Embryonic facial prominence (tissue), 1 donor: ENCODE measurements around the gene EIF4G3.
A peak's percentile ranks its signal among the peaks of the same experiment; 100 is the strongest.
"Not testable (repeated sequence)": the region's sequence is repeated elsewhere in the genome, so short reads cannot be mapped to it uniquely, and the experiment has no call there.

Source experiments
- DNase-seq: peaks from one replicate; pipeline ENCODE4 v3.0.0-alpha.2; 2016; ENCODE audit errors: extremely low spot score

The EIF4G3 gene

DNA sequence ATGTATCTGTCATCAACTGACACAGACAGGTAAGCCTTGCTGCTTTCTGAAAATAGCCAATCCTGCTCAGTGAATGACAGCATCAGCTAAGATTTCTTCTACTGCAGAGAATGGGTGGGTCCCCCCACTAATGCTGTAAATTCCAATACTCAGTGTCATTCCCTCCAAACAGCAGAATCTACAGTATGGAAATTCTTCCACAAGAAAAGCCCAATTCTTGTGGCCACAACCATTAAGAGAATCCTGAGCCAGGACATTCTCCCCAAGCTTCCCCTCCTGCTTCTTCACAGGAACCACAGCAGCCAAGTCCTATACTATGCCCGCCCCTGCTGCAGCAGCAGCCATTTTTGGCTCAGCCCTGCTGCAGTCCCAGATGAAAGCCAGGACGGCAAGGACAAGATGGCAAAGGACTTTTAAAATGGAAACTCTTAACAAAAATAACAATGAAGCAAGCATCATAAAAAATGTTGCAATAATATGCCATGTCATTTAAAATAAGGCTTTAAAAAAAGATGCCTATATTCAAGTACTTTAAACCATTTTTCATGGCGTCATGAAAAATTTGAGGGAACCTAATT is 26.8 kb downstream of the EIF4G3 start:
- DNase-seq: peak; percentile 9

DNA sequence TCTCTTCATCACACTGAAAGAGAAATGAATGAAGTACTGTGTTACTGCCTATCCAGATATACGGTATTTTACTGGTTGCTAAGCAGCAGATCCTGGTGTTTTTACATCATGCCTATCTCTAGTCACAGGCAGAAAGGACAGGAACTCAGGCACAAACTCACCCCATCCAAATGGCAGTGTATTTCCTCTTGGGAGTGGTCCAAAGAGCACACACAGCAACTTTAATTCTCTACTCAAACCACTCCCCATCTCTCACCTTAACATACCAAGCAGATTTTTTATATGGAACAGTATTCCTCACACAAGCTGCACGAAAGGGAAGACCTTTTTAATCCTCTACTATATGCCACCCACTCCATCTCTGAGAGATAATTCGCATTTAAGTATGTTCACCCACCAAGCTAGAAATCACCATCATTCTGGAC is 27.3 kb downstream of the EIF4G3 start:
- DNase-seq: peak; percentile 50

DNA sequence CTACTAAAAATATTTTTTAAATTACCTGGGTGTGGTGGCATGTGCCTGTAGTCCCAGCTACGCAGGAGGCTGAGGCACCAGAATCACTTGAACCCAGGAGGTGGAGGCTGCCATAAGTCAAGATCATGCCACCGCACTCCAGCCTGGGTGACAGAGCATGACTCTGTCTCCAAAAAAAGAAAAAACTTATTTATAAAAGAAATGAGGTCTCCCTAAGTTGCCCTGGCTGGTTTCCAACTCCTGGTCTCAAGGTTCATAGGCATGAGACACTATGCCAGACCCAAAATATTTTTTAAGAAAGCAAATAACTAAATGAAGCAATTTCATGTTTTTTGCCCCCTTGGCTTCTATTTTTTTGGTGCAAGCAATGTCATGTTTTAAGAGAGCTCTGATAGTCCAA is 32.9 kb downstream of the EIF4G3 start:
- DNase-seq: no peak

DNA sequence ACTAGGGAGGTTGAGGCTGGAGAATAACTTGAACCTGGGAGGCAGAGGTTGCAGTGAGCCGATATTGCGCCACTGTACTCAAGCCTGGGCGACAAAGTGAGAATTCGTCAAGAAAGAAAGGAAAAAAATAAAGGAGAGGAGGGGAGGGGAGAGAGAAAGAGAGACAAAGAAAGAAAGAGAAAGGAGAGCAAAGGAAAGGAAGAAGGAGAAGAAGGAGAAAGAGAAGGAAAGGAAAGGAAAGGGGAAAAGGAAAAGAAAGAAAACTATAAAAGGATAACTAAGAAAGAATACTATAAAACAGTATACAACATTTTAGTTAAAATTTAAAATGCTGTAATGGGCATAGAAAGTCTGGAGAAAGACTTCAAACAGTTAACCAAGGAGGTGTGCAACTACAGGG is 33.6 kb downstream of the EIF4G3 start:
- no peak for DNase-seq

DNA sequence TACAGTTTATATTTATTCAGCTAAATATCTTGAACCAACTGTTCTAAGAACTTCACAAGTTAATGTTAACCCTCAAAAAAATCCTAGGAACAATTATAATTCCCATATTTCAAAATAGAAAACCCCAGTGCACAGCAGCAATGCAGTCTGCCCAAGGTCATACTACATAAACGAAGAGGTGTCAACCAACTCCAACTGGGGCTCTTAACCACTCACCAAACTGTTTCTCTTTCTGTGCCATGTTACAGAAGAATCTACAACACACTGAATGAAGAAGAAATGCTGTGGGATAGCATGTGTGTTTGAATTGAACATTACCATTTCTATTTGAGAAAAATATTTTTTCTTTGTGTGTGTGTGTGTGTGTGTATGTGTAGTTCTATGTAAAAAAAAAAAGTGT is 35.7 kb downstream of the EIF4G3 start:
- DNase-seq: no peak

DNA sequence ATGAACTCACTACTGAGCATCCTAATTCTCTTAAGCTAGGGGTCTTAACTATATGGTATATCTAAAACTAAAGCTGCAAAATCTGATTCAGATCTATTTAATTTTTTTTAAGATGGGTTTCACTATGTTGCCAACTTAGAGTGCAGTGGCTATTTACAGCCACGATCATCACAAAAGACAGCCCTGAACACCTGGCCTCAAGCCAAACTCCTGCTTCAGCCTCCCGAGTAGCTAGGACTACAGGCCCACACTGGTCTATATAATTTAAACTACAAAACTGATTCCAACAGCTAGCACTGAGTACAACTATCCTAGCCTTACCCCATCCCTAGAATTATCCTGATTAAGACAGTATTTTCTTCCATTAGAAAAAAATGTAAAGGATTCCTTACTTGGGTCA is 37.1 kb downstream of the EIF4G3 start:
- DNase-seq: no peak

DNA sequence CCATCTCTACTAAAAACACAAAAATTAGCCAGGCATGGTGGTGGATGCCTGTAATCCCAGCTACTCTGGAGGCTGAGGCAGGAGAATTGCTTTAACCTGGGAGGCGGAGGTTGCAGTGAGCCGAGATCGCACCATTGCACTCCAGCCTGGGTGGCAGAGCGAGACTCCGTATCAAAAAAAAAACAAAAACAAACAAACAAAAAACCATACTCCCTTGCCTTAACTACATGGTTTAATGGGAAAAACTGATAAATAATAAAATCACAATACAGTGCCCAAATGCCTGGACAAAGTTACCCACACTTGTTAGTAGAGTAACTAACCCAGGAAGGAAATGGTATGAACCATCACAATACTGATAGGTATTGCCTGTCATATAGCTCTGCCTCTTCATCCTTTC is 40.4 kb downstream of the EIF4G3 start:
- not testable (repeated sequence) for DNase-seq

DNA sequence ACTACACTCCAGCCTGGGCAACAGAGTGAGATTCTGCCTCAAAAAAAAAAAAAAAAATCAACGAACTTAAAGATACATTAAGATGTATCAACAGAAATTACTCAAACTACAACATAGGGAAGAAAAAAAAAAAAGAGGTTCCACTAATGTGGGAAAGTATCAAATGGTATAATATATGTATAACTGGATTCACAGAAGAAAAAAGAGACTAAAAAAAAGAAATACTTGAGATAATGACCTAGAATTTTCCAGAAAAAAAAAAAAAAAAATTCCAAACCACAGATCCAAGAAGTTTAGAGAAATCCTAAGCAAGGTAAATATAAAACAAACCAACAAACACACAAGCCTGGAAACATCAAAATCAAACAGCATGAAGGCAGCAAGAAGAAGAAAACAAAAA is 45.5 kb downstream of the EIF4G3 start:
- no peak for DNase-seq

DNA sequence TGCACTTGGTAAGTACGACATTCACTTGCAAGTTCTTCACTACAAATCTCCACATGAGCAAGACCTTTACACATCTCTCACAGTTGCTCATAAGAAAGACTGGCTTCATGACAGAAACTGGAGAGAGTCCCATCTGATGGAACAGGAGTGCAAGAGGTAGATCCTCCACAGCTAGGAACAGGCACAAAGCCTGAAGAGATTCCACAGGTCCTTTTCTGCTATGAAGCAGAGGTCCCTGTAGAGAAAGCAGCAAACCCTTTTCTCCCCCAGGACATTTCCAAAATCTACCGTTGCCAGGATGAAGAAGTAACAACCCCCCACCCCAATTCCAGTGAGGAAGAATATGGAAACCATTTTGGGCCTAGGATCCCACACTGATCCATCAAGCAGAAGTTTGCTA is 47.3 kb downstream of the EIF4G3 start:
- DNase-seq: no peak

DNA sequence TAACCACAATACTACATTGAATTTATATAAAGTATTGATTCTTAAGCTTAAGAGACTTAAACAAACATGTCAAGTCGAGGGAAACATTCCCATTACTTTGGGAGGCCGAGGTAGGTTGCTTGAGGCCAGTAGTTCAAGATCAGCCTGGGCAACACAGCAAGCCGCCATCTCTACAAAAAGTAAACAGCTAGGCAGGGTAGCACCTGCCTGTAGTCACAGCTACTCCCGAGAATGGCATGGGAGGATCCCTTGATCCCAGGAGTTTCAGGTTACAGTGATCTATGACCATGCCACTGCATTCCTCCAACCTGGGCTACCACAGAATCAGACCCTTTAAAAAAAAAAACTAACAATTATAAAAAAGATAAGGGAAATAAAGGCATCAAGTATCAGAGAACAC is 50.4 kb downstream of the EIF4G3 start:
- DNase-seq: no peak

DNA sequence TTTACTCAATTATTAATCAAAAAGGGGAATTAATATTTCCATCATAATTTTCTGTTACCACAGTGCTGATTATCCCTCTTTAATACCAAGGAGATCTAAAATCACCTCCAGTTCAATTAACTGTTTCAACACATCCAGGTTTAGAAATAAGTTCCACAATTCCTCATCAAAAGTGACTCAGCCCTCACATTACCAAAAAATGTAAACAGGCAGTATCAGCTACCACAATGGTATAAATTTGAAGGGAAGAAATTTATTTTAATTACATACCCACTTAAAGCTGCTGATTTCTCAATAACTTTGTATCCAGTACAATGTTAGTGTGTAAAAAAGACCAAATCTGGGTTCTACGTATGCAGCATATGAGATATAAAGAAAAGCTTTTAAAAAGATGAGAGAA is 51.9 kb downstream of the EIF4G3 start:
- no peak for DNase-seq

DNA sequence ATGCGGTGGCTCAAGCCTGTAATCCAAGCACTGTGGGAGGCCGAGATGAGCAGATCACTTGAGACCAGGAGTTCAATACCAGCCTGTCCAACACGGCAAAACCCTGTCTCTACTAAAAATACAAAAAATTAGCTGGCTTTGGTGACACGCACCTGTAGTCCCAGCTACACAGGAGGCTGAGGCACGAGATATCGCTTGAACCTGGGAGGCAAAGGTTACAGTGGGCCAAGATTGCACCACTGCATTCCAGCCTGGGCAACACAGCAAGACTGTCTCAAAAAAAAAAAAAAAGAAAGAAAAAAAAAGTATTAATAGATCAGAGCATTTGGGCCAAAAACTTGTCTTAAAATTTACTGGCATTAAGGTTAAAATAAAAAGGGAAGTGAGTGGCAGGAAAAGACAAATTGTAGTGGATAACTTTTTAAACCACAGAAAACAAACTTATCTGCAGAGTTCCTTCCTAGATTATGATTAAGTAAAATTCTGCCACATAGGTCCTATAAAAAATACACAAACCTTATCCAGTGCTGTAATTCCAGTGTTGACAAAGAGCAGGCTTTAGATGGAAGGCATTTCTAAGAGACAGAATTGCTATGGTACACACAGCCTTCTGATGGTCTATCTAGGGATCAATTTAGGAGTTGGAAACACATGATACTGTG is 53.3 kb downstream of the EIF4G3 start:
- no peak for DNase-seq

DNA sequence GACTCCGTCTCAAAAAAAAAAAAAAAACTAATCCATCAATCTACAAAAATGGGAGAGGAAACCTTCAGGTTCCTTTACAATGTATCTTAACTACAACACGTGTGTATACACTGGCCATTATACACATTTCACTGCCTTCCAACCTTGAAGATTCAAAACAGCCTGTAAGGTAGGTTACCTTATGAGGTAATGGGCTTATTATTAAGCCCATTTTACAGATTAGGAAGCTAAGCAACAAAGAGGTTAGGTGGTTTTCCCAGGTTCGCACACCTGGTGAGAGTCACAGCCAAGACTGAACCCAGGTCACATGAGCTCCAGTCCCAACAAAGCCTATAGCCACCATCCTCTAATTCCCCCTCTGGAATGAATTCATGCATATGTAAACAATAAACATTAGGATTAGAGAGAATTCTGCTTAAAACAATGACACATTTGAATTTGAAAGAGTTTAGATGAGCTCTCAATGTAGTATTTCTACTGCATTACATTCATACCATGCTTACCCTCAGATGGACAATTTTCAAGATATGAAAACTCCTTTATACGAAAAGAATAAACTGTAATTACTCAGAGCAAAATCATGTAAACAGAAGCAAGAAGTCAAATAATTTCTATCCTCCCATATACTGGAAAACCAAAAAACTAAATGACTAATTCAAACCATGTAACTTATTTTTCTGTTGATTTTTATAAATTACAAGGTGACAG is 54.8 kb downstream of the EIF4G3 start:
- DNase-seq: no peak

DNA sequence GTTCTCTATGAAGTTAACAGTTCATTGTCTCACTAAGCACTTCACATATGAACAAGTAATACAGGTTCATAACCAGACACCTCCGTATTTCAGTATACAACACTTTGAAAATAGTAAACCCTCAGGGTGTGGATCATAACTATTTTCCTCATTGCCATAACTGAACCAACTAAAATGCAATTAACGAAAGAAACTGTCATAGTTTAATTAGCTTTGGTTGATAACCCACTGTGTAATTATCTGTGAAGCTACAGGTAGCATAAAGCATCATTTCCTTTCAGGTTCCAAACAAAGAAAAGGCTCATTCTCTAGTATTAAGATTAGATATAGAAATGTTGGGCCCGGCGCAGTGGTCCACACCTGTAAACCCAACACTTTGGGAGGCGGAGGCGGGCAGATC is 58.5 kb downstream of the EIF4G3 start:
- no peak for DNase-seq

DNA sequence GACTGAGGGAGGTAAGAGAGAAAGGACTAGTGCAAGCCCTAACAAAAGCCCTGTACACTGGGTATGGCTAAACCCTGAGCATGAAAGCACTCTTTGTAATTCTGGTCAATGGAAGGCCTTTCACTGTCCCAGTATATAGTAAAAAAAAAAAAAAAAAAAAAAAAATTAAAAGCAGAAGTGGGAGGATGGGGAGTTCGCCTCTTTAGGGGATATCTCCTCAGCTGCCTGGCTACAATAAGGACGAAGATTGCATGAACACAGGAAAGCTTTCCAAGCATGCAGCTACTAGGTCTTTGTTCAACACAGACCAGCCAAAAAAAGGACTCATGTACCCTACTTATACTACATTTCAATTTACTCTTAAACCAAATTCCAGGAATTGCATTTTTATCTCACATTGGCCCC is 59.1 kb downstream of the EIF4G3 start:
- DNase-seq: no peak

DNA sequence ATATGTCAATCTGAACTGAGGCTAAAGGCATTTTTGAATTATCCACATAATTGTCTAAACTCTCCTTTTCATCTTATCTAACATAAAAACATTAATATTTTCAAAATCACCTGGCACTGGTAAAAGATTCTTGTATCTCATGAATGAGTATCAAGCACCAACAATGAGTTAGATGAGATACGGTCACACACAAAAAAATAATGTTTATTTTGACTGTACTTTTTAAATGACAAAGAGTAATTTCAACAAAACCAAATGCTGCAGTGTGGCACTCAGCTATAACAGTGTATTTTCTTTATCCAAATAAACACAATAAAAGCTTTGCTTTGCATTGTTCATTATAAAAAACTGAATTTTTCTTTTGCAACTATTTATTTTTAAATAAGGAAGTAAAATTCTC is 59.5 kb downstream of the EIF4G3 start:
- no peak for DNase-seq

DNA sequence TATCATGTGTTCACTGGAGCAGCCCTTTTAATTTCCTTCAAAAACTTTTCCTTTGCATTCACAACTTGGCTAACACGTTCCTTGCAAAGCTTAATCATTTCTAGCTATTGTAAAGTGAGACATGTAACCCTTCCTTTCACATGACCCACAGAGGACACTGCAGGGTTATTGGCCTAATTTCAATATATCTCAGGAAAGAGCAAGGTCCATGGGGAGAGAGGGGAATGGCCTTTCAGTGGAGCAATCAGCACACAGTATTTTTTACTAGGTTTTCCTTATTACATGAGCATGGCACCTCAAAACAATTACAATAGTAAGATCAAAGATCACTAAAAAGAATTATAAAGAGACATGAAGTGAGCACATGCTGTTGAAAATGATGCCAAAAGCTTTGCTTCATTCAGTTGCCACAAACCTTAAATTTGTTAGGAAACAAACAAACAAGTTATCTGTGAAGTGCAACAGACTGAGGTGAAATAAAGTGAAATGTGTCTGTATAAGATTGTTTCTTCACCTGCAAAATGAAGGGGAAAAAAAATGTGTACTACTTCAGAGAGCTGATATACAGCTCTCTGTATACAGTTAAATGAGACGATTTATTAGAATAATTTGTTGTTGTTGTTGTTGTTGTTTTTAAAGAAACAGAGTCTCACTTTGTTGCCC is 61.5 kb downstream of the EIF4G3 start:
- DNase-seq: no peak

DNA sequence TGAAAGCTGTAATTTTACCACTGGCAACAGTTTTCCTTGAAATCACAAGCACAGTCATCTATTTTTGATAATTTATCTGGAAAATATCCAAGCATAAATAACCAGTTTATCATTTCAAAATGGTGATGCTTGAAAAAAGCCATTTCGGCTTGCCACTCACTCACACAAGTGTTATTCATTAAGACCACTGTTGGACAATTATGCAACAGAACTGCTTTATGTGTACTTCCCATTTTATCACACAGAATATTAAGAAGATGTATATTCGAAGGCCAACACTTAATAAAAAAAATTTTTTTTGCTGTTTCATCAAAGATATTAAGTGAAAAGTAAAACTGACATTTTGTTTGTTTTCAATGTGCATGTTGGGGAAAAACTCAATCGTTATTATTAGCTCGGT is 62.3 kb downstream of the EIF4G3 start:
- DNase-seq: no peak

DNA sequence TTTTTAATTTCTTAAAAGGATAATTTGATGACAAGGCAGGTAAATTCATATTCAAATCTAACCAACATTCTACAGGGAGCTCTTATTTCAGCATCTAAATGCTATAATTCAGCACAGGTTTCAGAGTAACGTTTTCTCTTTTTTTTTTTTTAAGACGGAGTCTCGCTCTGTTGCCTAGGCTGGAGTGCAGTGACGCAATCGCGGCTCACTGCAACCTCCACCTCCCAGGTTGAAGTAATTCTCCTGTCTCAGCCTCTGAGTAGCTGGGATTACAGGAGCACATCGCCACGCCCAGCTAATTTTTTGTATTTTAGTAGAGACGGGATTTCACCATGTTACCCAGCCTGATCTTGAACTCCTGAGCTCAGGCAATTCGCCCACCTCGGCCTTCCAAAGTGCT is 66.5 kb downstream of the EIF4G3 start:
- DNase-seq: no peak

DNA sequence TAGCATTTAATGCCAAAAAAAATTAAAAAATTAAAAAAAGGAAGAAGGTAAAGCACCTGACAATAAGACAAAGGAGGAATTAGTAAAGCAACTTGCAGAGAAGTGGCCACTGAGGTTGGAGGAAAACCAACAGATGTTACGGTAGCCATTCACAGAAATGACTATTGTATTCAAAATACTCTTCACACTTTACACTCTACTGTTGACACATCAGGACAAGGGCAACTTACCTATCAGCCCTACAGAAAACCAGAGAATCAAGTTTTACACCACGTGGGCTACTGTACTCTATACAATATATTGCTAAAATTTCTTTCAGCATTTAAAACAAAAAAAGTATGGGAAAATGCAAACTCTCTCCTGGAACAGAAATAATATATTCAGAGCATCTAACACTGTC is 70.0 kb downstream of the EIF4G3 start:
- no peak for DNase-seq

DNA sequence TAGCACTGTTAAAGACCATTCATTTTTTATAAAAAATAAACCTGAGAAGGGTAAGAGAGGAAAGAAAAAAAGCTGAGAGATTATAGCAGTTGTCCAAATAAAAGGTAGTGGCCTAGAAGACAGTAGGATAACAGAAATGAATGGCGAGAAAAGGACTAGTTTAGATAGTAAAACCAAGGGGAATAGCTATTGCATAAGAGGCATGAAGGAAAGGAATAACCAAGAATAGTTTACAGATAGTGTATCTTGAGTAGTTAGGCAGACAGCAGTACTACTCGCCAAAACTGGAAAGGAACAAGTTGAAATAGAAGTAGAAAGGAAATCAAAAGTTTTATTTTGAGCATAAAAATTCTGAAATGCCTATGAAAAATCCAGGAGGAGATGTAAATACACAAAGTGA is 70.5 kb downstream of the EIF4G3 start:
- no peak for DNase-seq

DNA sequence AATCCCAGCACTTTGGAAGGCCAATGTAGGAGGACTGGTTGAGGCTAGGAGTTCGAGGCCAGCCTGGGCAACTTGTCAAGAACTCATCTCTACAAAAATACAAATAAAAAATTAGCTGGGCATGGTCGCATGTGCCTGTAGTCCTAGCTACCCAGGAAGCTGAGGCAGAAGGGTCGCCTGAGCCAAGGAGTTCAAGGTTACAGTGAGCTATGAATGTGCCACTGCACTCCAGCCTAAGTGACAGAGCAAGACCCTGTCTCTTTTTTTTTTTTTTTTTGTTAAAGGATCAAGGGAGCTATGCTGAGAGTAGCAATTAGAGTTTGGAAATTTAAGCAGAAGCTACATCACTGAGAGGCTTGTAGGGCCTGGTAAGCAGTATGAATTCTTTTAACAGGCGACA is 70.9 kb downstream of the EIF4G3 start:
- no peak for DNase-seq

DNA sequence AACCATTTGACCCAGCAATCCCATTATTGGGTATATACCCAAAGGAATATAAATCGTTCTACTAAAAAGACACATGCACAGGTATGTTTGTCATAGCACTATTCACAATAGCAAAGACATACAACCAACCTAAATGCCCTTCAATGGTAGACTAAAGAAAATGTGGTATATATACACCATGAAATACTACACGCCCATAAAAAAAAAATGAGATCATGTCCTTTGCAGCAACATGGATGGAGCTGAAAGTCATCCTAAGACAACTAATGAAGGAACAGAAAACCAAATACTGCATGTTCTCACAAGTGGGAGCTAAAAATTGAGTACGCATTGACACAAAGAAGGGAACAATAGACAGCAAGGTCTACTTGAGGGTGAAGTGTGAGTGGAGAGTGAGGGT is 72.0 kb downstream of the EIF4G3 start:
- DNase-seq: no peak
